ENCODE data around the gene GPLD1. TPM values are rescaled to one million over a fixed set of nuclear protein-coding genes. Genes with fewer than 3 reads are reported as not detected.
A peak's percentile ranks its signal among the peaks of the same experiment; 100 is the strongest.

GPLD1 gene
- total RNA-seq, 6 experiments from 2014 or later = 19.9 to 53.0 (median 38.9) TPM

GRCh38 chr6:24432611-24433010 is 56.8 kb downstream of the GPLD1 start:
- Histone ChIP-seq H3K9me3 (no peaks in the 10 kb centered on the region), H3K36me3 (peaks cover 0 to 83% (median 7%) of the 10 kb centered on the region in 4 donors), H3K27me3 (no peaks in the 10 kb centered on the region), H3K27ac (no peak overlapping the region), H3K4me1 (no peaks in the 10 kb centered on the region), H3K4me3 (no peak overlapping the region)
- ATAC-seq (no peak), DNase-seq (no peak)
- TF ChIP-seq CTCF (IDR thresholded peaks at IDR 0.05) (no peak), POLR2A (IDR thresholded peaks at IDR 0.05) (no peak)
- 91% methylated on average over 9 of the region's 9 CpGs for WGBS (ENCODE audit: insufficient coverage, low coverage, low lambda C conversion rate, missing lambda C conversion rate)
- intact Hi-C loops (cut with DNase I) = no loop called here

GRCh38 chr6:24431045-24431451 is 58.3 kb downstream of the GPLD1 start:
- Histone ChIP-seq H3K27me3 (no peaks in the 10 kb centered on the region), H3K4me3 (no peak overlapping the region), H3K4me1 (no peaks in the 10 kb centered on the region), H3K36me3 (peaks cover 0 to 83% (median 10%) of the 10 kb centered on the region in 4 donors), H3K27ac (no peak overlapping the region), H3K9me3 (no peaks in the 10 kb centered on the region)
- ATAC-seq = peak; percentile 81 to 88 (median 82)
- intact Hi-C loops (cut with DNase I) = no loop called here
- DNase-seq = no peak
- 38% methylated on average over 1 of the region's 1 CpG for WGBS (ENCODE audit: insufficient coverage, low coverage, low lambda C conversion rate, missing lambda C conversion rate)
- TF ChIP-seq POLR2A (IDR thresholded peaks at IDR 0.05) = no peak
- peak; percentile 60 to 76 (median 68) for TF ChIP-seq CTCF (IDR thresholded peaks at IDR 0.05)

- intact Hi-C loops (cut with DNase I) = no loop called here
- DNase-seq = no peak
- Histone ChIP-seq H3K36me3 (peaks cover 0 to 87% (median 14%) of the 10 kb centered on the region in 4 donors), H3K27me3 (no peaks in the 10 kb centered on the region), H3K4me1 (no peaks in the 10 kb centered on the region), H3K4me3 (no peak overlapping the region), H3K27ac (no peak overlapping the region), H3K9me3 (no peaks in the 10 kb centered on the region)
- WGBS (ENCODE audit: insufficient coverage, low coverage, low lambda C conversion rate, missing lambda C conversion rate) = 54% methylated on average over 2 of the region's 3 CpGs
- ATAC-seq = no peak
- TF ChIP-seq CTCF (IDR thresholded peaks at IDR 0.05) = no peak
- no peak for TF ChIP-seq POLR2A (IDR thresholded peaks at IDR 0.05)
Observed at GRCh38 chr6:24430086-24430485, 59.3 kb downstream of the GPLD1 start.

GRCh38 chr6:24429146-24429545 is 60.2 kb downstream of the GPLD1 start:
- Histone ChIP-seq H3K27me3 (no peaks in the 10 kb centered on the region), H3K4me1 (no peaks in the 10 kb centered on the region), H3K36me3 (peaks cover 0 to 89% (median 20%) of the 10 kb centered on the region in 4 donors), H3K4me3 (no peak overlapping the region), H3K27ac (no peak overlapping the region), H3K9me3 (no peaks in the 10 kb centered on the region)
- intact Hi-C loops (cut with DNase I) = loop anchor here in 1 of 2 donors (5.0 kb wide), 1 partner anchor 93 kb away; no protein-coding TSS in a partner anchor
- no peak for ATAC-seq
- WGBS (ENCODE audit: insufficient coverage, low coverage, low lambda C conversion rate, missing lambda C conversion rate) = 71% methylated on average over 3 of the region's 3 CpGs
- no peak for DNase-seq
- TF ChIP-seq CTCF (IDR thresholded peaks at IDR 0.05) (no peak), POLR2A (IDR thresholded peaks at IDR 0.05) (no peak)

GRCh38 chr6:24428615-24429014 is 60.8 kb downstream of the GPLD1 start:
- Histone ChIP-seq H3K27ac (no peak overlapping the region), H3K4me1 (no peaks in the 10 kb centered on the region), H3K4me3 (no peak overlapping the region), H3K36me3 (peaks cover 4 to 88% (median 25%) of the 10 kb centered on the region in 4 donors), H3K9me3 (no peaks in the 10 kb centered on the region), H3K27me3 (no peaks in the 10 kb centered on the region)
- TF ChIP-seq CTCF (IDR thresholded peaks at IDR 0.05) (no peak), POLR2A (IDR thresholded peaks at IDR 0.05) (no peak)
- ATAC-seq = no peak
- intact Hi-C loops (cut with DNase I) = loop anchor here in 1 of 2 donors (5.0 kb wide), 1 partner anchor 94 kb away; no protein-coding TSS in a partner anchor
- no peak for DNase-seq
- WGBS (ENCODE audit: insufficient coverage, low coverage, low lambda C conversion rate, missing lambda C conversion rate) = 100% methylated on average over 1 of the region's 2 CpGs

All from right lobe of liver (tissue), 6 donors.